ENCODE results near the gene CEND1. TPM values are rescaled to one million over a fixed set of nuclear protein-coding genes. Genes with fewer than 3 reads are reported as not detected.

Gene CEND1
- total and polyA plus RNA-seq, 2 donors from 2014 or later = 0.16 to 3.6 TPM

GRCh38 chr11:791658-792534, 2.0 kb upstream of the CEND1 start:
- no peaks in the 10 kb centered on the region for H3K36me3 ChIP-seq (ENCODE audit: control insufficient read depth in 2 of 3, insufficient read depth in 3 of 3, low read length in 3 of 3)
- FAIRE-seq (no peak), DNase-seq (no peak)
- TF ChIP-seq CTCF (IDR thresholded peaks at IDR 0.05; ENCODE audit: borderline replicate concordance, extremely low read depth, insufficient read depth) = no peak
- intact Hi-C loops (cut with DNase I) = no loop called here
- H3K9me3 ChIP-seq (ENCODE audit: control insufficient read depth in 2 of 3, insufficient read depth in 1 of 3, low read length in 3 of 3) = no peaks in the 10 kb centered on the region
- H3K27me3 ChIP-seq (ENCODE audit: control insufficient read depth, insufficient read depth, low read length) = no peaks in the 10 kb centered on the region
- H3K4me3 ChIP-seq (ENCODE audit: low read length in 3 of 3) = no peak overlapping the region
- H3K9ac ChIP-seq (ENCODE audit: low read length in 3 of 3) = no peak overlapping the region
- H3K4me1 ChIP-seq (ENCODE audit: control insufficient read depth in 2 of 3, insufficient read depth in 2 of 3, low read depth in 1 of 3, low read length in 3 of 3) = peaks cover 0 to 19% (median 6%) of the 10 kb centered on the region in 3 donors
- H3K27ac ChIP-seq (ENCODE audit: low read depth in 2 of 2, low read length in 2 of 2) = no peak overlapping the region

GRCh38 chr11:790721-791564, 1.1 kb upstream of the CEND1 start:
- H3K9me3 ChIP-seq (ENCODE audit: control insufficient read depth in 2 of 3, insufficient read depth in 1 of 3, low read length in 3 of 3) = no peaks in the 10 kb centered on the region
- intact Hi-C loops (cut with DNase I) = no loop called here
- H3K27ac ChIP-seq (ENCODE audit: low read depth in 2 of 2, low read length in 2 of 2) = no peak overlapping the region
- no peaks in the 10 kb centered on the region for H3K36me3 ChIP-seq (ENCODE audit: control insufficient read depth in 2 of 3, insufficient read depth in 3 of 3, low read length in 3 of 3)
- no peak for TF ChIP-seq CTCF (IDR thresholded peaks at IDR 0.05; ENCODE audit: borderline replicate concordance, extremely low read depth, insufficient read depth)
- H3K27me3 ChIP-seq (ENCODE audit: control insufficient read depth, insufficient read depth, low read length) = no peaks in the 10 kb centered on the region
- no peak overlapping the region for H3K9ac ChIP-seq (ENCODE audit: low read length in 3 of 3)
- H3K4me1 ChIP-seq (ENCODE audit: control insufficient read depth in 2 of 3, insufficient read depth in 2 of 3, low read depth in 1 of 3, low read length in 3 of 3) = peaks cover 0 to 11% (median 0%) of the 10 kb centered on the region in 3 donors
- FAIRE-seq = no peak
- DNase-seq = peak in 1 of 5 donors; percentile 67
- H3K4me3 ChIP-seq (ENCODE audit: low read length in 3 of 3) = no peak overlapping the region

GRCh38 chr11:788953-789940, 643 bp downstream of the CEND1 start:
- no peak for TF ChIP-seq CTCF (IDR thresholded peaks at IDR 0.05; ENCODE audit: borderline replicate concordance, extremely low read depth, insufficient read depth)
- Histone ChIP-seq H3K4me3 (ENCODE audit: low read length in 3 of 3) (no peak overlapping the region), H3K9me3 (ENCODE audit: control insufficient read depth in 2 of 3, insufficient read depth in 1 of 3, low read length in 3 of 3) (no peaks in the 10 kb centered on the region), H3K9ac (ENCODE audit: low read length in 3 of 3) (no peak overlapping the region), H3K27me3 (ENCODE audit: control insufficient read depth, insufficient read depth, low read length) (no peaks in the 10 kb centered on the region), H3K27ac (ENCODE audit: low read depth in 2 of 2, low read length in 2 of 2) (no peak overlapping the region), H3K36me3 (ENCODE audit: control insufficient read depth in 2 of 3, insufficient read depth in 3 of 3, low read length in 3 of 3) (no peaks in the 10 kb centered on the region), H3K4me1 (ENCODE audit: control insufficient read depth in 2 of 3, insufficient read depth in 2 of 3, low read depth in 1 of 3, low read length in 3 of 3) (peaks cover 0 to 3% (median 0%) of the 10 kb centered on the region in 3 donors)
- FAIRE-seq (no peak), DNase-seq (no peak)
- intact Hi-C loops (cut with DNase I) = no loop called here

Measured in kidney (tissue), 14 donors.